ENCODE measurements around the gene TMEM200B. TPM values are rescaled to one million over a fixed set of nuclear protein-coding genes. Genes with fewer than 3 reads are reported as not detected.
"Not testable (repeated sequence)": the region's sequence is repeated elsewhere in the genome, so short reads cannot be mapped to it uniquely, and the experiment has no call there.

TMEM200B gene
- total and polyA plus RNA-seq, 2 donors, result 0.57 to 2.5 TPM

DNA sequence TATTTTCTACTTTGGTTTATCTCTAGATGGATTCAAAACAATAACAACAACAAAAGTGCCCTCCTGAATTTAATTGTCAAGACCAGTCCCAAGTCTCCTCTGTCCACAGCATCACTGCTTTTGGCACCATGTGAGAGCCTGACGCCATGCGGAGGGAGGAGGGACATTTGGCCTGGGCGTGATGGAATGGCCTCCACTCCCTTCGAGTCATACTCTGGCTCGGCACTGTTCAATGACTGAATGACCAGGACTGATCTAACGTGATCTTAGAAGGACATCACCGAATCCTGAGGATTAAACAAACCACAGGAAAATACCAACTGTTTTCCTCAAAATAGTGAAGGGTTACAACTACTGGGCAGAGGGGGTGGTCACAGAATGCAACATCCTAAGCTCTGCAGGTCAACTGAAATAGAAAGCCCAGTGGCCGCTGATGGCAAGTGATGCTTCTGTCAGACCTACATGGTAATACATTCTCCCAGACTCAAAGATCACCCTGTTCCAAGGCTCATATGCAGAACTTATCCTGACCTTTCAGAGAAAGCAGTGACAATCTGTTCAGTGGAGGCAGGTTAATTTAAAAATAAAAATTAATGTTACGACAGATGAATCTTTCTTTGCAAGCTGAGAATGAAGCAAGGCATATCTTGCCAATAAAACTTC is 38.9 kb upstream of the TMEM200B start:
- 96% methylated on average over 9 of the region's 9 CpGs for WGBS
- Histone ChIP-seq H3K4me3 (ENCODE audit: low read length in 2 of 2) (no peak overlapping the region), H3K27ac (ENCODE audit: low read depth in 1 of 2, low read length in 1 of 2) (no peak overlapping the region), H3K36me3 (ENCODE audit: control insufficient read depth in 2 of 2, insufficient read depth in 2 of 2, low read length in 1 of 2) (peaks cover 45 to 85% of the 10 kb centered on the region in 2 donors), H3K9me3 (ENCODE audit: control insufficient read depth in 2 of 2, insufficient read depth in 1 of 2, low read length in 1 of 2) (no peaks in the 10 kb centered on the region), H3K4me1 (ENCODE audit: control insufficient read depth in 2 of 2, insufficient read depth in 2 of 2, low read length in 2 of 2) (peaks cover 2 to 6% of the 10 kb centered on the region in 2 donors), H3K27me3 (ENCODE audit: control insufficient read depth in 2 of 2, insufficient read depth in 1 of 2, low read length in 1 of 2) (no peaks in the 10 kb centered on the region)
- no peak for DNase-seq (ENCODE audit: low read depth in 6 of 9, low spot score in 9 of 9)

DNA sequence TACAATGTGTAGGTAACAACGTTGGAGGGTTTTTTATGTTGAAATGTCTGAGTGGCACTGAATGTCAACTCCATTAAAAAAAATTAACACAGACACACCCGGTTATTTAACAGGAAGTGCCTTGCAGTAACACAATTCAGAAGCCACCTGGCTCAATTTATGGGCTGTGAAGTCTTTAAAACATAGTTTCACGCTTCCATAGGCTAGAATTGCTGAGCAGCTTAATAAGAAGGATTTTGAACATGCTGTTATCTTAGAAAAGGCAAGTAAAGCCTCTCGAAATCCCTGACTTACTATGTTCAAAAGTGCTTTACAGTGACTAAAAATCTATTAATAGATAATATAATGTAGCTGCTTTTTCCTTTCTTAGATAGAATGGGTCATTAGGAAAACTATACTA is 38.3 kb upstream of the TMEM200B start:
- no peaks in the 10 kb centered on the region for H3K27me3 ChIP-seq (ENCODE audit: control insufficient read depth in 2 of 2, insufficient read depth in 1 of 2, low read length in 1 of 2)
- H3K9me3 ChIP-seq (ENCODE audit: control insufficient read depth in 2 of 2, insufficient read depth in 1 of 2, low read length in 1 of 2), result no peaks in the 10 kb centered on the region
- H3K27ac ChIP-seq (ENCODE audit: low read depth in 1 of 2, low read length in 1 of 2), result no peak overlapping the region
- peaks cover 49 to 85% of the 10 kb centered on the region in 2 donors for H3K36me3 ChIP-seq (ENCODE audit: control insufficient read depth in 2 of 2, insufficient read depth in 2 of 2, low read length in 1 of 2)
- no peak for DNase-seq (ENCODE audit: low read depth in 6 of 9, low spot score in 9 of 9)
- peaks cover 2 to 6% of the 10 kb centered on the region in 2 donors for H3K4me1 ChIP-seq (ENCODE audit: control insufficient read depth in 2 of 2, insufficient read depth in 2 of 2, low read length in 2 of 2)
- no peak overlapping the region for H3K4me3 ChIP-seq (ENCODE audit: low read length in 2 of 2)
- WGBS, result 84% methylated on average over 4 of the region's 4 CpGs

DNA sequence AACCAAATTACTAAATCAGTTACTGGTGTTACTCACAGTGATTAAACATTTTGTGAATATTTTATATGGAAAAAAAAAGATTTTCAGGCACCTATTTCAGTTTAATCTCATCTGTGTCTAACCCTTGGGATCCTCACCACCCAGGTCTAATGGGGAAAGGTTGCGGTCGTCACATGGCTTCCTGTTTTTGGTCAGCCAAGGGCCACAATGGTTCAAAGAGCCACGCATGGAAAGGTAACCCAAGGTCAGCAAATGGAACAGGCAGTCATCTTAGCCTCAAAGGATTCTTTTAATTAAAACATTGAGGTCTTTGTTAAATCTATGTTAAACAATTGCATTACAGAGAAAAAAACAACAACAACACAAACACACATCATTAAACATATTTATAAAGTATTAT is 36.1 kb upstream of the TMEM200B start:
- Histone ChIP-seq H3K36me3 (ENCODE audit: control insufficient read depth in 2 of 2, insufficient read depth in 2 of 2, low read length in 1 of 2) (peaks cover 56 to 84% of the 10 kb centered on the region in 2 donors), H3K27me3 (ENCODE audit: control insufficient read depth in 2 of 2, insufficient read depth in 1 of 2, low read length in 1 of 2) (no peaks in the 10 kb centered on the region), H3K4me1 (ENCODE audit: control insufficient read depth in 2 of 2, insufficient read depth in 2 of 2, low read length in 2 of 2) (no peaks in the 10 kb centered on the region), H3K9me3 (ENCODE audit: control insufficient read depth in 2 of 2, insufficient read depth in 1 of 2, low read length in 1 of 2) (no peaks in the 10 kb centered on the region), H3K27ac (ENCODE audit: low read depth in 1 of 2, low read length in 1 of 2) (no peak overlapping the region), H3K4me3 (ENCODE audit: low read length in 2 of 2) (no peak overlapping the region)
- 93% methylated on average over 3 of the region's 3 CpGs for WGBS
- DNase-seq (ENCODE audit: low read depth in 6 of 9, low spot score in 9 of 9), result no peak

GRCh38 chr1:29157269-29157601 is 33.5 kb upstream of the TMEM200B start:
- Histone ChIP-seq H3K27me3 (ENCODE audit: control insufficient read depth in 2 of 2, insufficient read depth in 1 of 2, low read length in 1 of 2) (no peaks in the 10 kb centered on the region), H3K4me1 (ENCODE audit: control insufficient read depth in 2 of 2, insufficient read depth in 2 of 2, low read length in 2 of 2) (no peaks in the 10 kb centered on the region), H3K36me3 (ENCODE audit: control insufficient read depth in 2 of 2, insufficient read depth in 2 of 2, low read length in 1 of 2) (peaks cover 74 to 92% of the 10 kb centered on the region in 2 donors), H3K4me3 (ENCODE audit: low read length in 2 of 2) (no peak overlapping the region), H3K27ac (ENCODE audit: low read depth in 1 of 2, low read length in 1 of 2) (no peak overlapping the region), H3K9me3 (ENCODE audit: control insufficient read depth in 2 of 2, insufficient read depth in 1 of 2, low read length in 1 of 2) (no peaks in the 10 kb centered on the region)
- no peak for DNase-seq (ENCODE audit: low read depth in 6 of 9, low spot score in 9 of 9)
- WGBS, result 94% methylated on average over 3 of the region's 3 CpGs

DNA sequence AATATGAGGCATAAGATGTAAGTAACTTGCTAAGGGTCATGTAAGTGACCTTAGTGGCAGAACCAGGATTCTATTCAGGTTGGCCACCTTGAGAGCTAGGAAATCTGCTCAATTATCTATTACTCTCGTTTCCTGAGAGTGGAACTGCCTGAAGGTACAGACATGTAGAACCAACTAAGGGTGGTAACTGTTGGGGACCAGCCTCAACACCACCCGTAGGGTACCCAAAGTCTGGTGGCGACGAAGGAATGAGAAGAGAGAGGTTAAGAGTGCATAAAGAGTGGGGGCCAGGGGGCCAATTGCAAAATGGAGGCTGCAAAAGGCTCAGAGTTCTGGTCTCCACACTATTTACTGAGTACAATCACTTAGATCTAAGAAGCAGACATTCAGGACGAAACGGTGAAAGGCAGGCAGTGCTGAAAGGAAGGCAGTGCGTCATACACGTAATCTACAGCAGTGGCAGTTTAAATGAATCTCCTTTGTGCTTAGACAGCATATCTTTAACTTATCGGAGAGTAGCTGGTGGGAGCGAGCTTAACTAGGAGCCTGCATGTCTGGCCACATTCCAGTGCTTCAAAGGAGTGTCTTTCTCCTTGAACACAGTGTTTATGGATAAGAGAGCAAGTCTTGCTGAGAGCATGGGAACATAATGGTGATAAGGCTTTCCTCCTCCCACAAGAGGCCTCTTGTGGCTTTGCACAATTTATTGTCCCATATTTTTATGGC is 33.0 kb upstream of the TMEM200B start:
- H3K27me3 ChIP-seq (ENCODE audit: control insufficient read depth in 2 of 2, insufficient read depth in 1 of 2, low read length in 1 of 2), result no peaks in the 10 kb centered on the region
- 94% methylated on average over 10 of the region's 10 CpGs for WGBS
- no peak for DNase-seq (ENCODE audit: low read depth in 6 of 9, low spot score in 9 of 9)
- no peak overlapping the region for H3K27ac ChIP-seq (ENCODE audit: low read depth in 1 of 2, low read length in 1 of 2)
- peaks cover 79 to 93% of the 10 kb centered on the region in 2 donors for H3K36me3 ChIP-seq (ENCODE audit: control insufficient read depth in 2 of 2, insufficient read depth in 2 of 2, low read length in 1 of 2)
- H3K4me3 ChIP-seq (ENCODE audit: low read length in 2 of 2), result no peak overlapping the region
- H3K4me1 ChIP-seq (ENCODE audit: control insufficient read depth in 2 of 2, insufficient read depth in 2 of 2, low read length in 2 of 2), result no peaks in the 10 kb centered on the region
- H3K9me3 ChIP-seq (ENCODE audit: control insufficient read depth in 2 of 2, insufficient read depth in 1 of 2, low read length in 1 of 2), result no peaks in the 10 kb centered on the region

DNA sequence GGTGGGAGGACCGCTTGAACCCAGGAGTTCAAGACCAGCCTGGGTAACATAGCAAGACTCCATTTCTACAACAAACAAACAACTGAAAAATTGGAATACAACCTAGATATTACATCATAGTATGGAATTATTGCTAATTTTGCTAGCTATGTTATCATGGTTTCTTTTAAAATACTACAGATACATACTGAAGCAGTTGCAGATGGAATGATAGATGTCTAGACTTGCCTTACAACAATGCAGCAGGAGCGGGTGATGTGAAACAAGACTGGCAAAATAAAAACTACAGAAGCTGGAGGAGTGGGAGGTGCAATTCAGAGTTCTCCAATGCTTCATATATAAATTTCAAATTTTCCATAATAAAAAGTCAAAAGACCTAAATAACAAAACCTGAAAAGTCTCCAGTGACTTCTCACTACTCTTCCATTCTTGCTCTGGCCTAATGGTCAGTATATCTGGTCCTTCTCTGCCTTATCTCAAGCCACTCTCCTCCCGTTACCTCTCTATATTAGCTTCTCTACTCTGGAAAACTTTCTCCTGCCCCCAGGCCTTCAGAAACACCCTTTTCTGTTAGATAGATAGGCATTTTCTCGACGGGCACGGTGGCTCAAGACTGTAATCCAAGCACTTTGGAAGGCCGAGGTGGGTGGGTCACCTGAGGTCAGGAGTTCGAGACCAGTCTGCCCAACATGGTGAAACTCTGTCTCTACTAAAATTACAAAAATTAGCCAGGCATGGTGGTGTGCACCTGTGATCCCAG is 28.5 kb upstream of the TMEM200B start:
- peaks cover 89 to 95% of the 10 kb centered on the region in 2 donors for H3K36me3 ChIP-seq (ENCODE audit: control insufficient read depth in 2 of 2, insufficient read depth in 2 of 2, low read length in 1 of 2)
- no peaks in the 10 kb centered on the region for H3K9me3 ChIP-seq (ENCODE audit: control insufficient read depth in 2 of 2, insufficient read depth in 1 of 2, low read length in 1 of 2)
- WGBS, result 97% methylated on average over 8 of the region's 8 CpGs
- no peak overlapping the region for H3K27ac ChIP-seq (ENCODE audit: low read depth in 1 of 2, low read length in 1 of 2)
- H3K4me1 ChIP-seq (ENCODE audit: control insufficient read depth in 2 of 2, insufficient read depth in 2 of 2, low read length in 2 of 2), result no peaks in the 10 kb centered on the region
- no peak overlapping the region for H3K4me3 ChIP-seq (ENCODE audit: low read length in 2 of 2)
- no peaks in the 10 kb centered on the region for H3K27me3 ChIP-seq (ENCODE audit: control insufficient read depth in 2 of 2, insufficient read depth in 1 of 2, low read length in 1 of 2)
- no peak for DNase-seq (ENCODE audit: low read depth in 6 of 9, low spot score in 9 of 9)

GRCh38 chr1:29150346-29150745 is 26.6 kb upstream of the TMEM200B start:
- H3K27me3 ChIP-seq (ENCODE audit: control insufficient read depth in 2 of 2, insufficient read depth in 1 of 2, low read length in 1 of 2); DNase-seq (ENCODE audit: low read depth in 6 of 9, low spot score in 9 of 9); H3K27ac ChIP-seq (ENCODE audit: low read depth in 1 of 2, low read length in 1 of 2); H3K4me3 ChIP-seq (ENCODE audit: low read length in 2 of 2); H3K9me3 ChIP-seq (ENCODE audit: control insufficient read depth in 2 of 2, insufficient read depth in 1 of 2, low read length in 1 of 2); H3K4me1 ChIP-seq (ENCODE audit: control insufficient read depth in 2 of 2, insufficient read depth in 2 of 2, low read length in 2 of 2): not testable (repeated sequence)
- WGBS, result over 99% methylated on average over 9 of the region's 9 CpGs
- H3K36me3 ChIP-seq (ENCODE audit: control insufficient read depth in 2 of 2, insufficient read depth in 2 of 2, low read length in 1 of 2), result peaks cover 90 to 97% of the 10 kb centered on the region in 2 donors

DNA sequence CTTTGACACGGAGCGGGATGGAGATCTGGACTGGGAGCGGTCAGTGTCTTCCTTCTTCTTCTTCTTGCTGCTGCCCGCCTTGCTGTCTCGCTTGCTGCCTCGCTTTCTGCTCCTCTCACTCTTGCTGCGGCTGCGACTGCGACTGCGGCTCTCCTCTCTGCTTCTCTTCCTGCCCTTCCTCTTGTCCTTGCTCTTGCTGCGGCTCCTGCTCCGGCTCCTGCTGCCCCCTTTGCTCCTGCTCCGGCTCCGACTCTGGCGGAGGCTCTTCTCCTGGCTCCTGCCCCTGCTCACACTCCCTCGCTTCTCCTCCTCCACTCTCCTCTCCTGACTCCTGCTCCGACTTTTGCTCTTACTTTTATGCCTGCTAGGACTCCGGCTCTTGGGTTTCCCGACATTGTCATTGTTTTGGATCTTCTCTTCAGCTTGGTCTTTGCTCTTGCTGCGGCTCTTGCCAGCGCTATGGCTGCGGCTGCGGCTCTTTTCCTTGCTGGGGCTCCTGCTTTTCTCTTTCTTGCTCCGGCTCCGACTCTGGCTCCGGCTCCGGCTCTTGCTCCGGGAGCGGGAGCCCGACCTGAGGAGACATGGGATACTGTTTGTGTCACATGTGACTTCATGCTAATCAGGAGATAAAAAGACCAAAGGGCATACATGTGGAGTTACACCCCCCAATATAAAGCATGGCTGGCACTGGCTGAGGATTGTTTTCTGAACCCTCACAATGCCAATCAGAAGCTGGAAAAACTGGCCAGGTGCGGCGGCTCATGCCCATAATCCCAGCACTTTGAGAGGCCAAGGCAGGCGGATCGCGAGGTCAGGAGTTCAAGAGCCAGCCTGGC is 25.2 kb upstream of the TMEM200B start:
- no peaks in the 10 kb centered on the region for H3K9me3 ChIP-seq (ENCODE audit: control insufficient read depth in 2 of 2, insufficient read depth in 1 of 2, low read length in 1 of 2)
- H3K4me1 ChIP-seq (ENCODE audit: control insufficient read depth in 2 of 2, insufficient read depth in 2 of 2, low read length in 2 of 2), result no peaks in the 10 kb centered on the region
- no peak overlapping the region for H3K27ac ChIP-seq (ENCODE audit: low read depth in 1 of 2, low read length in 1 of 2)
- no peaks in the 10 kb centered on the region for H3K27me3 ChIP-seq (ENCODE audit: control insufficient read depth in 2 of 2, insufficient read depth in 1 of 2, low read length in 1 of 2)
- DNase-seq (ENCODE audit: low read depth in 6 of 9, low spot score in 9 of 9), result no peak
- 97% methylated on average over 35 of the region's 35 CpGs for WGBS
- H3K36me3 ChIP-seq (ENCODE audit: control insufficient read depth in 2 of 2, insufficient read depth in 2 of 2, low read length in 1 of 2), result peaks cover 80 to 87% of the 10 kb centered on the region in 2 donors
- H3K4me3 ChIP-seq (ENCODE audit: low read length in 2 of 2), result no peak overlapping the region

Measured in thymus (tissue), 11 donors.